KG1 (cell line): Measurements from ENCODE around the gene NHSL2.
"Not testable (repeated sequence)": the region's sequence is repeated elsewhere in the genome, so short reads cannot be mapped to it uniquely, and the experiment has no call there.

Experiments used
- DNase-seq: peaks from one replicate; lab custom pipeline; 2025; lab: John Stamatoyannopoulos, UW

The NHSL2 gene

GRCh38 chrX:71910643-71910985, at the start of gene NHSL2:
Gene NHSL2, plus strand, starts transcription at chrX:71910845.
- DNase-seq = no peak

DNA sequence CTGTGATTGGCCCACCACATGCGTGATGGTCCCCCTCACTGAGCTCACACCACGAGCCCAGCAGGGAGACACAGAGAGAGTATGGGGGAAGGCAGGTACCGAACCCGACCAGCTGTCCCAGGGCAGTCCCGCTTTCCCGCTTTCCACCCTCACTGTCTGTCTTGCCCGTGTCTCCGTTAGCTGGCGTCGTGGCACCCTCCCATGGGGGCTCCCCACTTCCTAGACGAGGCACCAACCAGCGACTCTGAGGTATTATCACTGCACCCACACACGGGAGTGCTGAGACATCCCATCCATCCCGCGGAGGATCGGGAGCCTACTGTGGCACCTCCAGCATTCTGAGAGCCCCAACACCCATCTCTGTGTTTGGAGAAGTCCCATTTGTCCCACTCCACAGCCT, 43.0 kb upstream of the NHSL2 start:
- no peak for DNase-seq

GRCh38 chrX:71869566-71869965, 41.1 kb upstream of the NHSL2 start:
- not testable (repeated sequence) for DNase-seq

GRCh38 chrX:71870208-71871098, 40.2 kb upstream of the NHSL2 start:
- no peak for DNase-seq

- no peak for DNase-seq
Observed at GRCh38 chrX:71871367-71871766, 39.3 kb upstream of the NHSL2 start.

GRCh38 chrX:71872542-71873458, 37.8 kb upstream of the NHSL2 start:
- no peak for DNase-seq

DNA sequence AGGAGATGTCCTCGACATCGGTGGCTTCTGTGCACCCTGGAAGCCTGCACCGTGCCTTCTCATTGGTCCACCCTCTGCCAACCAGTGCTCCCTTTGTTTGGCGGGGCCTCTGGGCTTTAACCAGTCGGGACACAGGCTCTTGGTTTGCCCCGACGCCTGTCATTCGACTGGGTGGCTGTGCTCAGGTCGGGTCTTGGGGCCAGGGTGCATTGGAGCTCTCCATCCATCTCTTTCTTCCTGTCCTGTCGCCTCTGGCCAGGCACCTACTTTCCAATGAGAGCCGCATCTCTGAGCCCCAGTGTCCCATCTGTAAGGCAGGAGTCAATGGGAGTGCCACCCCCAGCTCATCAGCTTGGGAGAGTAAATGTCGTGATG, 37.2 kb upstream of the NHSL2 start:
- no peak for DNase-seq

GRCh38 chrX:71876841-71877240, 33.8 kb upstream of the NHSL2 start:
- DNase-seq = not testable (repeated sequence)

GRCh38 chrX:71885099-71885498, 25.5 kb upstream of the NHSL2 start:
- DNase-seq = no peak

- DNase-seq = no peak
Observed at GRCh38 chrX:71895607-71896006, 15.0 kb upstream of the NHSL2 start.

DNA sequence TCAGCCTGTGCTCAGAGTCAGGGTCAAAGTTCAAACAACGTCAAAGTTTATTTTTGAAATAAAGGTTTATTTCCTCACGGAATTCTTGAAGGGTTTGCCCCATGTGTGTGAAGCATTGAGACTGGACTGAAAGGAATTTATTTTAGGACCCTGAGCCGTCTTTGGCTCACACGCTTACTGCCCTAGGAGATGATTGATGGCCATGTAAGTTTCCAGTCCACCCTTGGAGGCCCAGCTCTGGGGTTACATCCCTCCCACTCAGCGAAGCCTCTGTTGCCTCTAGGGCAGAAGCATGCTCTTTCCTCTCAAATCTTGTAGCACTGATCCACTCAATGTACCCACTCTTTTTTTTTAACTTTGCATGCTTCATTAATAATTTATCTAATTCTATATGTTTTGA, 4.5 kb upstream of the NHSL2 start:
- no peak for DNase-seq

GRCh38 chrX:71908387-71908786, 2.3 kb upstream of the NHSL2 start:
- DNase-seq = no peak

DNA sequence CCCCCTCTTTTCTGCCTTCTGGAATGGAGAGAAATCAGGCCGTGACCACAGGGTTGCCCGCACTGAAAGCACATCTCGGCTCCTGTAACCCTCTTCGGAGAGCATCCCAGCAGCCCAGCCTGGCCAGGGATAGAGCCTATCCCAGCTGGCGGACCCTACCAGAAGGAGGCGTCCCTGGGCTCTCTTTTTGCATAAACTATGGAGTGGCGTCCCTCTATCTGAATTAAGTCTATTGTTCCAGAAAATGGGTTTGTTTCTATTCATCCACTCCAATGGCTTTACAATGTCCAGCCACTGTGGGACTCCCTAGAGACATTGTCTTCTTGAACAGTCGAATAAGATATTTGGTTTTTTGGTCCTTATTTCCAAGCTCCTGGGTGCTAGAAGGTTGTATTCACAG, 689 bp upstream of the NHSL2 start:
- no peak for DNase-seq

GRCh38 chrX:71910986-71911730, 513 bp downstream of the NHSL2 start:
- DNase-seq = no peak

DNA sequence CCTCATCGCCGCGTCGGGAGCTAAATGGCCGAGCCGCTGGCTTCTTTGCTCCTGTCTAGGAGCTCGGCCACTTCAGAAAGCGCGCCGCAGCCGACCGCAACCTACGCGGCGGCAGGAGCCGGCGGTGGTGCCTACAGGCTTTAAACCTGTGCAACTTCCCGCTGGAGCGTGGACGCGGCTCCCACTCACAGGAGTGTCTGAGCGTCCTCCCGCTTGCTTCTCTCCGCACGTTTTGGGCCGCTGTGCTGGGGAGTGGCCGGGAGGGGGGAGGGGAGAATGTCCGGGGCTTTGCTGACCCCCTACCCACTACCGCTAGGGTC, 1.0 kb downstream of the NHSL2 start:
- DNase-seq = no peak

- no peak for DNase-seq
Observed at GRCh38 chrX:71912156-71912555, 1.5 kb downstream of the NHSL2 start.

GRCh38 chrX:71913156-71913950, 2.7 kb downstream of the NHSL2 start:
- DNase-seq = no peak

- no peak for DNase-seq
Observed at GRCh38 chrX:71917621-71918343, 7.1 kb downstream of the NHSL2 start.

GRCh38 chrX:71919431-71919830, 8.8 kb downstream of the NHSL2 start:
- no peak for DNase-seq

- no peak for DNase-seq
Observed at GRCh38 chrX:71919886-71920285, 9.2 kb downstream of the NHSL2 start.

DNA sequence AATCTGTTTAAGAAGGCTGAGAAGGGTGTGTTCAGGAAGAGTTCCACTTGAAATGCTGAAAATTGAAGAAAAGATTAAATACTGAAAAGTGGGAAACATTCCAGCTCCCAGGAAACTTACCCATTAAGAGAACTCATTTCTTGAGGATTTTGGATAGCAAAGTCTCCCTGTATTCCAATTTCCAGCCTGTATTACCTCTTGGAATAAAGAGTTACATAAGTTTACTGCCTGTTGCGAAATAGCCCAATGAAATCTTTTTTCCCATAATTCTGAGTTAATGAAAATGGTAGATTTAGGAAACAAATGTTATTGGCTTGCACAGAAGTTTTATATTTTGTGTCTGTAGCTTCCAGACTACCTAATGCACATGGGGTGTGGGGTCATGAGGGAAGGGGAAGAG, 12.0 kb downstream of the NHSL2 start:
- DNase-seq = no peak
